HCT116 (cell line): ENCODE data around the gene SAG. TPM values are rescaled to one million over a fixed set of nuclear protein-coding genes. Genes with fewer than 3 reads are reported as not detected.

Source experiments
- ATAC-seq: fragments of 200-7000 bp; cut with Tn5 transposase; 2 replicates; pipeline ENCODE4 v1.9.1; 2020; ENCODE audit warnings: mild to moderate bottlenecking, moderate library complexity
- BruUV-seq: library from RNA; stranded (reverse); fragments of 400-500 nt; replicated peaks from 2 replicates; lab custom pipeline; 2021; lab: Mats Ljungman, UMichigan
- CTCF ChIA-PET: fragments of 300-600 bp; sonication (Branson Sonifier 250); formaldehyde crosslinking; loops from one replicate; lab custom pipeline; 2021; ENCODE audit warnings: antibody characterized with exemption; lab: Charles Lee
- POLR2A ChIA-PET: fragments of 300-600, 350-600 bp; sonication (Branson Sonifier 250); formaldehyde crosslinking; loops from one replicate; lab custom pipeline; 2021; ENCODE audit warnings: antibody characterized with exemption; lab: Charles Lee
- RAD21 ChIA-PET, 2 experiments: fragments of 300-600 bp; sonication (Branson Sonifier 250); formaldehyde crosslinking; loops; one replicate each; lab custom pipeline; 2023; ENCODE audit warnings: low total read pairs in 2 of 2; ENCODE audit not compliant: uncharacterized antibody in 2 of 2, unreplicated experiment in 2 of 2, low non-redundant PET in 1 of 2; lab: Charles Lee
- DNase-seq: peaks from one replicate; pipeline ENCODE4 v3.0.0-alpha.2; 2010; ENCODE audit warnings: low read depth, low spot score
- H2AFZ ChIP-seq: fragments of 200-600 bp; shearing (Covaris generic), sonication (generic); 2 replicates; pipeline ENCODE4 v1.6.1; 2017; ENCODE audit warnings: low read depth, mixed run types, mixed read lengths, antibody characterized with exemption, low read length; ENCODE audit not compliant: poor library complexity, severe bottlenecking
- H3K27ac ChIP-seq: 2 replicates; pipeline ENCODE4 v1.5.1; 2012; ENCODE audit warnings: low read depth, low read length
- H3K27me3 ChIP-seq: fragments of 200-600 bp; sonication (generic); 2 replicates; pipeline ENCODE4 v1.6.1; 2016; ENCODE audit warnings: mixed run types, low read length, mixed read lengths; ENCODE audit not compliant: insufficient read depth
- H3K36me3 ChIP-seq, 2 experiments: fragments of 200-500 bp in 1 of 2; fragments of 200-600 bp in 1 of 2; sonication (Bioruptor generic) in 1 of 2; sonication (generic) in 1 of 2; 2 replicates each; pipeline versions ENCODE4 v1.5.1 to v1.6.1; 2014 to 2016; ENCODE audit warnings: low read length in 2 of 2, inconsistent platforms in 1 of 2, mixed read lengths in 1 of 2, mixed run types in 1 of 2; ENCODE audit not compliant: insufficient read depth in 2 of 2, control insufficient read depth in 1 of 2
- H3K4me1 ChIP-seq, 2 experiments: fragments of 200-600 bp in 1 of 2; sonication (generic) in 1 of 2; 2 replicates each; pipeline versions ENCODE4 v1.5.1 to v1.6.1; 2012 to 2017; ENCODE audit warnings: low read length in 2 of 2, inconsistent platforms in 1 of 2, mild to moderate bottlenecking in 1 of 2, mixed read lengths in 1 of 2, mixed run types in 1 of 2, moderate library complexity in 1 of 2; ENCODE audit not compliant: insufficient read depth in 2 of 2, control insufficient read depth in 1 of 2
- H3K4me2 ChIP-seq: fragments of 200-600 bp; sonication (generic); 2 replicates; pipeline ENCODE4 v1.6.1; 2017; ENCODE audit warnings: mixed run types, low read length, mixed read lengths
- H3K4me3 ChIP-seq, 2 experiments: fragments of 200-600 bp in 1 of 2; sonication (generic) in 1 of 2; replicated peaks in 1 of 2; 2 replicates each; pipeline ENCODE4 v1.5.1; 2011 to 2016; ENCODE audit warnings: low read length in 2 of 2, control low read depth in 1 of 2, low read depth in 1 of 2, mild to moderate bottlenecking in 1 of 2, mixed read lengths in 1 of 2, mixed run types in 1 of 2
- H3K79me2 ChIP-seq: fragments of 200-600 bp; sonication (generic); 2 replicates; pipeline ENCODE4 v1.6.1; 2017; ENCODE audit warnings: mild to moderate bottlenecking, mixed run types, low read length, moderate library complexity, mixed read lengths; ENCODE audit not compliant: insufficient read depth
- H3K9ac ChIP-seq: fragments of 200-600 bp; sonication (generic); 2 replicates; pipeline ENCODE4 v1.6.1; 2016; ENCODE audit warnings: low read length, mixed read lengths
- H3K9me2 ChIP-seq: fragments of 200-600 bp; sonication (generic), shearing (Covaris generic); 2 replicates; pipeline ENCODE4 v1.6.1; 2017; ENCODE audit warnings: mixed run types, mild to moderate bottlenecking, moderate library complexity; ENCODE audit not compliant: insufficient read depth
- H3K9me3 ChIP-seq, 2 experiments: fragments of 200-500 bp in 1 of 2; fragments of 200-600 bp in 1 of 2; sonication (Bioruptor generic) in 1 of 2; sonication (generic) in 1 of 2; 2 replicates each; pipeline ENCODE4 v1.6.1; 2014 to 2017; ENCODE audit warnings: low read length in 2 of 2, mixed read lengths in 2 of 2, inconsistent platforms in 1 of 2, low read depth in 1 of 2, mild to moderate bottlenecking in 1 of 2, mixed run types in 1 of 2, moderate library complexity in 1 of 2; ENCODE audit not compliant: control insufficient read depth in 1 of 2, insufficient read depth in 1 of 2
- H4K20me1 ChIP-seq: fragments of 200-600 bp; sonication (generic), shearing (Covaris generic); 2 replicates; pipeline ENCODE4 v1.6.1; 2017; ENCODE audit warnings: mixed run types, mild to moderate bottlenecking, moderate library complexity; ENCODE audit not compliant: insufficient read depth
- CBX3 ChIP-seq: IDR thresholded peaks from 2 replicates; pipeline ENCODE4 v1.6.1; 2012; ENCODE audit warnings: low read depth
- CEBPB ChIP-seq: IDR thresholded peaks from 2 replicates; pipeline ENCODE4 v1.6.1; 2012; ENCODE audit warnings: low read depth
- EGR1 ChIP-seq: IDR thresholded peaks from 2 replicates; pipeline ENCODE4 v1.6.1; 2012; ENCODE audit warnings: low read depth
- EZH2phosphoT487 ChIP-seq: fragments of 200-600 bp; IDR thresholded peaks from 2 replicates; pipeline ENCODE4 v1.6.1; 2018; ENCODE audit warnings: antibody characterized with exemption, borderline replicate concordance
- FOSL1 ChIP-seq: IDR thresholded peaks from 2 replicates; pipeline ENCODE4 v1.6.1; 2012; ENCODE audit warnings: low read depth
- MAX ChIP-seq: IDR thresholded peaks from 2 replicates; pipeline ENCODE4 v1.6.1; 2012
- POLR2AphosphoS5 ChIP-seq: IDR thresholded peaks from 2 replicates; pipeline ENCODE4 v1.6.1; 2011; ENCODE audit warnings: mild to moderate bottlenecking, low read depth, low read length, moderate library complexity
- RAD21 ChIP-seq: IDR thresholded peaks from 2 replicates; pipeline ENCODE4 v1.6.1; 2012; ENCODE audit warnings: low read depth, mild to moderate bottlenecking
- SRF ChIP-seq: IDR thresholded peaks from 2 replicates; pipeline ENCODE4 v1.6.1; 2012; ENCODE audit warnings: low read depth
- ZBTB33 ChIP-seq: IDR thresholded peaks from 2 replicates; pipeline ENCODE4 v1.6.1; 2011; ENCODE audit warnings: mild to moderate bottlenecking, low read length, moderate library complexity; ENCODE audit not compliant: insufficient replicate concordance; ENCODE audit errors: extremely low read depth
- ZFX ChIP-seq: fragments of 450-650 bp; IDR thresholded peaks from 2 replicates; pipeline ENCODE4 v1.6.1; 2017
- ZNF274 ChIP-seq: fragments of 200-500 bp; sonication (Bioruptor generic); IDR thresholded peaks from 2 replicates; pipeline ENCODE4 v1.6.1; 2014; ENCODE audit warnings: mild to moderate bottlenecking, low read depth, low read length, inconsistent platforms
- intact Hi-C: fragments of 100-400 bp; cut with micrococcal nuclease; formaldehyde crosslinking; loops from 2 replicates; pipeline ENCODE4 v1.10.0; 2022
- total RNA-seq: library from RNA; stranded (reverse); gene quantifications from one replicate; pipeline ENCODE4 v1.2.1, GENCODE V29; 2021; ENCODE audit not compliant: unreplicated experiment

Gene SAG
- total RNA-seq, 1 experiment from 2014 or later = not detected

- no peaks in the 10 kb centered on the region for H4K20me1 ChIP-seq
- peaks cover 52% of the 10 kb centered on the region for H3K79me2 ChIP-seq
- H3K4me1 ChIP-seq = no peaks in the 10 kb centered on the region
- no peak overlapping the region for H2AFZ ChIP-seq
- CTCF ChIA-PET = no interaction called here
- ATAC-seq = no peak
- no peak for TF ChIP-seq CEBPB
- TF ChIP-seq ZFX = no peak
- TF ChIP-seq RAD21 = no peak
- TF ChIP-seq POLR2AphosphoS5 = no peak
- TF ChIP-seq EGR1 = no peak
- TF ChIP-seq MAX = no peak
- no peak for TF ChIP-seq ZBTB33
- no peak for TF ChIP-seq EZH2phosphoT487
- TF ChIP-seq, all 23 proteins: peak for 0
- H3K36me3 ChIP-seq = peaks cover 51 to 80% of the 10 kb centered on the region in 2 experiments
- no peaks in the 10 kb centered on the region for H3K9me3 ChIP-seq
- BruUV-seq = no TSS peak
- H3K27me3 ChIP-seq = no peaks in the 10 kb centered on the region
- no peak overlapping the region for H3K27ac ChIP-seq
- H3K4me2 ChIP-seq = no peak overlapping the region
- no peaks in the 10 kb centered on the region for H3K9me2 ChIP-seq
- POLR2A ChIA-PET = no interaction called here
- H3K4me3 ChIP-seq = no peak overlapping the region
- DNase-seq = no peak
- intact Hi-C loops = no loop called here
- RAD21 ChIA-PET = no interaction called here
- H3K9ac ChIP-seq = no peak overlapping the region
Observed at GRCh38 chr2:233264667-233265066, 42.9 kb upstream of the SAG start.

GRCh38 chr2:233265899-233266431 is 41.7 kb upstream of the SAG start:
- Histone ChIP-seq H3K79me2 (peaks cover 41% of the 10 kb centered on the region), H3K9ac (no peak overlapping the region), H3K27ac (no peak overlapping the region), H3K27me3 (no peaks in the 10 kb centered on the region), H3K4me2 (no peak overlapping the region), H3K9me2 (no peaks in the 10 kb centered on the region), H3K4me1 (no peaks in the 10 kb centered on the region), H3K36me3 (peaks cover 63 to 78% of the 10 kb centered on the region in 2 experiments), H3K9me3 (no peaks in the 10 kb centered on the region), H3K4me3 (no peak overlapping the region), H4K20me1 (no peaks in the 10 kb centered on the region), H2AFZ (no peak overlapping the region)
- ChIA-PET POLR2A (no interaction called here), RAD21 (no interaction called here), CTCF (no interaction called here)
- BruUV-seq = no TSS peak
- intact Hi-C loops = no loop called here
- TF ChIP-seq SRF = no peak
- no peak for TF ChIP-seq CBX3
- TF ChIP-seq EZH2phosphoT487 = no peak
- TF ChIP-seq ZNF274 = no peak
- no peak for TF ChIP-seq MAX
- no peak for TF ChIP-seq ZBTB33
- TF ChIP-seq FOSL1 = no peak
- no peak for TF ChIP-seq RAD21
- ATAC-seq (no peak), DNase-seq (no peak)
